Upper lobe of left lung (tissue), 4 donors: Measurements from ENCODE around the gene SMAD3.

ENCODE experiments used
- POLR2A ChIP-seq, 4 donors: fragments of 450-650 bp; IDR thresholded peaks; one replicate each; pipeline ENCODE4 v1.5.1; 2016 to 2017; ENCODE audit warnings: antibody characterized with exemption in 4 of 4, mild to moderate bottlenecking in 2 of 4
- POLR2AphosphoS5 ChIP-seq, 2 donors: sonication (generic); formaldehyde crosslinking; IDR thresholded peaks; one replicate each; pipeline ENCODE4 v1.5.1; 2017; ENCODE audit warnings: antibody characterized with exemption in 2 of 2
- TF ChIP-seq, protein P1 (sequence below), 6 experiments: fragments of 450-650 bp in 4 of 6; fragments of 200-600 bp in 2 of 6; sonication (generic) in 2 of 6; IDR thresholded peaks; one replicate each; pipeline ENCODE4 v1.5.1; 2016 to 2019; ENCODE audit warnings: antibody characterized with exemption in 6 of 6

- TF ChIP-seq, protein P1, sequence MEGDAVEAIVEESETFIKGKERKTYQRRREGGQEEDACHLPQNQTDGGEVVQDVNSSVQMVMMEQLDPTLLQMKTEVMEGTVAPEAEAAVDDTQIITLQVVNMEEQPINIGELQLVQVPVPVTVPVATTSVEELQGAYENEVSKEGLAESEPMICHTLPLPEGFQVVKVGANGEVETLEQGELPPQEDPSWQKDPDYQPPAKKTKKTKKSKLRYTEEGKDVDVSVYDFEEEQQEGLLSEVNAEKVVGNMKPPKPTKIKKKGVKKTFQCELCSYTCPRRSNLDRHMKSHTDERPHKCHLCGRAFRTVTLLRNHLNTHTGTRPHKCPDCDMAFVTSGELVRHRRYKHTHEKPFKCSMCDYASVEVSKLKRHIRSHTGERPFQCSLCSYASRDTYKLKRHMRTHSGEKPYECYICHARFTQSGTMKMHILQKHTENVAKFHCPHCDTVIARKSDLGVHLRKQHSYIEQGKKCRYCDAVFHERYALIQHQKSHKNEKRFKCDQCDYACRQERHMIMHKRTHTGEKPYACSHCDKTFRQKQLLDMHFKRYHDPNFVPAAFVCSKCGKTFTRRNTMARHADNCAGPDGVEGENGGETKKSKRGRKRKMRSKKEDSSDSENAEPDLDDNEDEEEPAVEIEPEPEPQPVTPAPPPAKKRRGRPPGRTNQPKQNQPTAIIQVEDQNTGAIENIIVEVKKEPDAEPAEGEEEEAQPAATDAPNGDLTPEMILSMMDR (IDR thresholded peaks at IDR 0.05): no peak
- TF ChIP-seq POLR2AphosphoS5 (IDR thresholded peaks at IDR 0.05): no peak
- TF ChIP-seq POLR2A (IDR thresholded peaks at IDR 0.05): no peak
These were observed 136.7 kb downstream of the SMAD3 start for GRCh38 chr15:67202091-67202490.
